GM18505 (cell line): Measurements from ENCODE around the gene MXRA8.
"Not testable (repeated sequence)": the region's sequence is repeated elsewhere in the genome, so short reads cannot be mapped to it uniquely, and the experiment has no call there.

ENCODE experiments used
- ATAC-seq: cut with Tn5 transposase; IDR thresholded peaks from one replicate; pipeline ENCODE4 v1.9.1; 2021; ENCODE audit not compliant: unreplicated experiment
- POLR2A ChIP-seq: IDR thresholded peaks from 4 replicates; pipeline ENCODE4 v1.6.1; 2011; ENCODE audit warnings: borderline replicate concordance; ENCODE audit not compliant: insufficient read depth, insufficient read length; ENCODE audit errors: extremely low read depth

MXRA8 gene

DNA sequence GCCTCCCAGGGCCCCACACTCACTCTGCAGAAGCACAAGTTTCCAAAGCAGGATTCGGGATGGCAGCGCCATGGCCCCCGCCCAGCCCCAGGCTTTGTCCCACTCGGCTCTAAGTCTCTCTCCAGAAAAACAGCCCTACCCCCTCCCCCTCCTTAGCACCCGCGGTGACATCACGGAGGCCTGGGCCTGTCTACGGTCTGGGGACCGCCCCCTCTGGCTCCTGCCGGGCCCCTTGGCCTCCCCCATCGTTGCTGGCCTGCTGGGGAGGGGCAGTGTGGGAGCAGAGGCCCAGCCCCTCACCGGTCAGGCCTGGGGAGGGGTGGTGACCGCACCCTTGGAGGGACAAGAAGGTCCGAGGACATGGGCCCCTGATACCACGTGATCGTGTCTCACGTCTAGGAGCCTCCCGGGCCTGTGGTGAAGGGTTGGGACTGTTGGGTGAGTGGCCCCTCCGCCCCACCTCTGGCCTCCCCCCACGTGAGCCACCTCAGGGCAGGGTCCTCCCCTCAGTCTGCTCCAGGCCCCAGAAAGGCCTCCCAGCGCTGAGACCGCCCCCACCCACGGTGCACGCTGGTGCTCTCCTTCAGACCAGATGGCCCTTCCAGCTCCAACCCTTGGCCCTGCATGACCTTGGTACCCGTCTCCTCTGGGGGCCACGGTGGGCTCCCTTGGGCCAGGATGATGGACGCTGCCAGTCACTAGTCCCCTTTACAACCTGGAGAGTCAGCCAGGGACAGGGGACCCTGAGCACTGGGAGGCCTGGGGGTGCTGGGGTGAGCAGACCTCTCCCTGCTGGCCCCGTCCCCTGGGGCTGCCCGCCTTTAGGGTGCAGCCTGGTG lies at the start of gene MXRA8:
MXRA8 (minus strand) TSS at position 123 of the 839 bp plus-strand sequence; CDS start at position 72, 51 bp downstream.
- no peak for TF ChIP-seq POLR2A
- ATAC-seq: no peak

DNA sequence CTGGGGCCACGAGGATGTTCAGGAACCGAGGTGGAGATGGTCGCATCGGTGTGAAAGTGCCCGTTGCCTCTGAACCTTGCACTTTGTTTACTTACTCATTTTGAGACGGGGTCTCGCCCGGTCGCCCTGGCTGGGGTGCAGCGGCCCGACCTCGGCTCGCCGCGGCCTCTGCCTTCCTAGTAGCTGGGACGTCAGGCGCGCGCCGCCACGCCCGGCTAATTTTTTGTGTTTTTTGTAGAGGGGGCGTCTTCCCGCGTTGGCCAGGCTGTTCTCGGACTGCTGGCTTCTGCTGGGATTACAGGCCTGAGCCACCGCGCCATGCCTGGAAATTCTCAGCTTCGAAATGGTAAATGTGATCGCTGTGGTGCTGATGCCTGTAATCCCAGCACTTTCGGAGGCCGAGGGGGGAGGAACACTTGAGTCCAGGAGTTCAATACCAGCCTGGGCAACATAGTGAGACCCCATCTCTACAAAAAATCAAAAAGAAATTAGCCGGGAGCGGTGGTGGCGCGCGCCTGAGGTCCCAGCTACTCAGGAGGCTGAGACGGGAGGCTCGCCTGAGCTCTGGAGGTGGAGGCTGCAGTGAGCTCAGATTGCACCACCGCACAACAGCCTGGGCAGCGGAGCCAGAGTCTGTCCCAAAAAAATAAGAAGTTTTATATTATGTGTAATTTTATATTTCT lies 49.4 kb upstream of the MXRA8 start:
- TF ChIP-seq POLR2A: no peak
- ATAC-seq: peak; percentile 41

DNA sequence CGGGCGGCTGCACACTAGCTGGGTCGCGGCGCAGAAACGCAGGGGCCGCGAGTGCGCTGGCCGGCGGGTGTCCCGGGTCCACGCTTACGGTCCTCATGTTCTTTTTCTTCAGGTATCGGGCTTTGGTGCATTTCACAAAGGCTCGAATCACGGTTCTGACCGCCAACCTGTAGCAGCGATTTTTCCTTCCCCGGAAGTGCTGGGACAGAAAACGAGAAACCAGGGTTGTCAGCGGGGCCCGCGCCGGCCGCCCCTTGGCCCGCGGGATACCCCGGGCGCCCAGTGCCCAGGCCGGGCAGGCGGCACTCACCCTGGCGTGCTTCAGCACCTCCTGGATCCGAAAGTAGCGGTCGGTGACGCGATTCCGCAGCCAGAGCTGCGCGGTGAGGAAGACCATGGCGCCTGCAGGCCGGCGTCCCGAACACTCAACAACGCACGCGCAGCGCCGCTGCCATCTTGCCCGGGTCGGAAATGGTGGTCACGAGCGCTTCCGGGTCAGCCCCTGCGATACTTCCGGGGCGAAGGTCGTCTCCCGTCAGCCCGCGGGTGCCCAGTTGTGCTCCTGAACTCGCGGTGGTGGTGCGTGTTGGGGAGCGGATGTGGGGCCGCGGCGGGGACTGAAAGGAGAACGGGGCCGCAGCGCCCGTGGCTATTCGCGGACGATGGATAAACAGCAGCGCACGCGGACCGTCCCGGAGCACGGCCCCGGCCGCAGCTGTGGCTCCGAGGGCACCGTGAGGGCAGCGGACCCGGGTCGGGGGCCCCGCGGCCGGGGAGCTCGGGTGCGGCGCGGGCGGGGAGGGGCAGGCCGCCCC lies 48.7 kb upstream of the MXRA8 start, which contains the start of gene MRPL20:
MRPL20 (minus strand) TSS at position 473 of the 815 bp plus-strand sequence; CDS start at position 397, 76 bp downstream.
- peak; percentile 86 for ATAC-seq

GRCh38 chr1:1406101-1406820 lies 47.9 kb upstream of the MXRA8 start:
- ATAC-seq: no peak
- TF ChIP-seq POLR2A: no peak

More for the DNA sequence above, 48.7 kb upstream of the MXRA8 start, which contains the start of gene MRPL20:
- TF ChIP-seq POLR2A: peak; percentile 93

GRCh38 chr1:1403653-1404052 lies 45.3 kb upstream of the MXRA8 start:
- TF ChIP-seq POLR2A: no peak
- ATAC-seq: no peak

- not testable (repeated sequence) for ATAC-seq
Measured at GRCh38 chr1:1402901-1403392, 44.6 kb upstream of the MXRA8 start.

DNA sequence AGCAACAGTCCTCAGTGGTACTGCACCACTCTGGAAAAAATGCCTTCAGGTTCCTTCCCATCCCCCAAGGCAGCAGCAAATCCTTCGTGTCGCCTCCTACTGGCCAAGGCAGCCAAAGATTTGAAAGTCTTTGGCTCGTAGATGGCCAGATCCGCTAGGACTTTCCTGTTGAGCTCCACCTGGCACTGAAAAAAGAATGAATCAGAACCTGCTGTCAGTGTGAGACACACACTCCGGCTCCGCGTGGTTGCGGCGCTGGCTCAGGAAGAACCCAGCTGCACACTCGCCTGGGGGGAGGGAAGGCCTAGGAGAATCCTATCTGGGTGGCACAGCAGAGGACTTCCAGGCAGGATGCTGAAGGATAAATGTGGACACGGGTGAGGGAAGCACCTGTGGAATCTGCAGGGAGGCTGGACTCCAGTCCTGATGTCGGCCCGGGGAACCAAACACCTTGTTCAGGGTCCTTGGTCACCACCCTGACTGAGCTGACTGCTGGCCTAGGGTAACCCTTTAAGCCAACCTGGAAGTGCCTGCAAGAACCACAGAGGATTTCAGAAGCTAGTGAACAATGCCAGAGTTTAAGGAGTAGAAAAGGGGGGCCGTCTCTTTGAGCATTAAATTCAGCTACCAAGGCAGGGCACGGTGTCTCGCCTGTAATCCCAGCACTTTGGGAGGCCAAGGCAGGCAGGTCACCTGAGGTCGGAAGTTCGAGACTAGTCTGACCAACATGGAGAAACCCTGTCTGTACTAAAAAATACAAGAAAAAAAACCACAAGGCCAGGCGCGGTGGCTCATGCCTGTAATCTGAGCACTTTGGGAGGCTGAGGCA lies 43.9 kb upstream of the MXRA8 start:
- TF ChIP-seq POLR2A: no peak
- no peak for ATAC-seq

DNA sequence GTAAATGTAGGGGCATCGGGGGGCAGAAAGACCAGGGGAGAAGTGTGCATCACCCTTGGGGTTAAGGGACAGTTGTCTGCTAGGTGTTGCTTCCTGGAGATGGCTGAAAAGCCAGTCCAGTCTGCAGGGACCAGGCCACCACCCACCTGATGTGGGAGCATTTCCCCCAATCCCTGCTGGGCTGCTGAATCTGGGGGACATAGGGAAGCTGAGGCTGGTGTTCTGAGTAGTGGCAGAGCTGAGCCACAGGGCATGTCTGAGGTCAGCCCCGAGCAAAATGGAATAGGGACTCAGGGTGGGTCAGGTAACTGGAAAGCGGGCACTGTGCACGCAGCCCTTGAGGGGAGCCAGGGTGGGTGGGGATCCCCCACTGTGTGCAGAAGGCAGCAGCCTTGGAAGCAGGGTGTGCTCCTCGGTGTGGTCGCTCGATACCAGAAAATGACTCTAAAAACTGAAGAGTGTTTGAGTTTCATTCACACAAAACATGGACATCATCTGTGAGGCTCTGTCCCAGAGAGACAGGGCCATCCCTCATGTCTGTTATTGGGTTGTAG lies 43.2 kb upstream of the MXRA8 start:
- TF ChIP-seq POLR2A: peak; percentile 54
- ATAC-seq: no peak

GRCh38 chr1:1400576-1401456 lies 42.5 kb upstream of the MXRA8 start:
- no peak for ATAC-seq

DNA sequence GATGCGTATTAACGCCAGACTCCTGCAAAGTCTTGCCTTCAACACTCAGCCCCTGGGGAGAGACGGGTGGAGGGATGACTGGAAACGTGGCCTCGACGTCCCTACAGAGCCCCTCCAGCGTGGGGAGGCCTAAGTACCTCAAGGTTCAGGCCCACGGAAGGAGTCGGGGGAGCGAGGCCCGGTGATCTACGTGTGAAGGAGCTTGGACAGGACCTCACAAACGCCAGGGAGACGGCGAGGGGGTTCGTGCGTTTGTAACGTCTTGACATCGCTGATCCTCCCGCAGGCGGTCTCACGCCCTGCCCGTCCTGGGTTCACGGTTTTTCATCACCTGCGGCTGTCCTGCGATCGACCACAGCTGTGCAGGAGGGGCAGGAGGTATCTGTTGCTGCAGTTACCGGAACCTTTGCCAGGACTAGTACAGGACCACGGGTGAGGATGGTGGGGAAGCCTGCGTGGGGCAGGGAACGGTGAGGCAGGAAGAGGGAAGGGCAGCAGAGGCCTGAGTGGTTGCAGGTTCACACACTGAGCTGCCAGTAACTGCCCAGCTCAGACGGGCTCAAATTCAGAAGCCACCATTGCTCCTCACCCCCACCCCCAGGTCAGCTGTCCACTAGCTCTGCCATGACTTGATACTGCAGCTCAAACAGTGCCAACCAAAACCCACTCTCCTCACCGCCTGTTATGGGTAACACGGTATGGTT lies 41.7 kb upstream of the MXRA8 start:
- no peak for ATAC-seq
- peak; percentile 53 for TF ChIP-seq POLR2A

More at GRCh38 chr1:1400576-1401456, 42.5 kb upstream of the MXRA8 start:
- TF ChIP-seq POLR2A: no peak
